ENCODE data around the gene EXOC6B. TPM values are rescaled to one million over a fixed set of nuclear protein-coding genes. Genes with fewer than 3 reads are reported as not detected.

Gene EXOC6B
- total RNA-seq, 1 donor from 2014 or later: 45.6 TPM

DNA sequence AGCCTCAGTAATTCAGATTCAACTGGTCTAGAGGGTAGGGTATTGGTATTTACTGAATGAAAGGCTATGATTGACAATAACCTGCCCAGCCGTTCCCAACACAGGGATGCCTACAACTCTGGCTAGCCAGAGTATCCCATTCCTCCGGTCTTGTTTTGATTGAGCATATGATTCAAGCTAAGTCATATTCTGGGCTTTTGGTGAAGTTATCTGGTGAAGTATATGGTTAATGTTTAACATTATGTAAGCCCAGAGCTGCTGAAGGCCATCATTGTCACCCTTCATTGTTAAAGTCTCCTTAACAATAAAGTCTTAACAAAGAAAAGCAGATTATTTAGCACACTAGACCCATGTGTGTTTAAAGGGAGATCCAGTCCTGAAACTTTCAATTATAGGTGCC lies 152.6 kb downstream of the EXOC6B start:
- H3K9me3 Mint-ChIP-seq (ENCODE audit: unreplicated experiment): no peaks in the 10 kb centered on the region
- H3K4me1 Mint-ChIP-seq (ENCODE audit: unreplicated experiment): no peaks in the 10 kb centered on the region
- DNase-seq (ENCODE audit: low spot score): no peak
- H3K27ac Mint-ChIP-seq (ENCODE audit: unreplicated experiment): no peak overlapping the region
- H3K36me3 Mint-ChIP-seq (ENCODE audit: low read depth, unreplicated experiment): no peaks in the 10 kb centered on the region
- H3K27me3 Mint-ChIP-seq (ENCODE audit: unreplicated experiment): no peaks in the 10 kb centered on the region
- TF ChIP-seq, protein P1, sequence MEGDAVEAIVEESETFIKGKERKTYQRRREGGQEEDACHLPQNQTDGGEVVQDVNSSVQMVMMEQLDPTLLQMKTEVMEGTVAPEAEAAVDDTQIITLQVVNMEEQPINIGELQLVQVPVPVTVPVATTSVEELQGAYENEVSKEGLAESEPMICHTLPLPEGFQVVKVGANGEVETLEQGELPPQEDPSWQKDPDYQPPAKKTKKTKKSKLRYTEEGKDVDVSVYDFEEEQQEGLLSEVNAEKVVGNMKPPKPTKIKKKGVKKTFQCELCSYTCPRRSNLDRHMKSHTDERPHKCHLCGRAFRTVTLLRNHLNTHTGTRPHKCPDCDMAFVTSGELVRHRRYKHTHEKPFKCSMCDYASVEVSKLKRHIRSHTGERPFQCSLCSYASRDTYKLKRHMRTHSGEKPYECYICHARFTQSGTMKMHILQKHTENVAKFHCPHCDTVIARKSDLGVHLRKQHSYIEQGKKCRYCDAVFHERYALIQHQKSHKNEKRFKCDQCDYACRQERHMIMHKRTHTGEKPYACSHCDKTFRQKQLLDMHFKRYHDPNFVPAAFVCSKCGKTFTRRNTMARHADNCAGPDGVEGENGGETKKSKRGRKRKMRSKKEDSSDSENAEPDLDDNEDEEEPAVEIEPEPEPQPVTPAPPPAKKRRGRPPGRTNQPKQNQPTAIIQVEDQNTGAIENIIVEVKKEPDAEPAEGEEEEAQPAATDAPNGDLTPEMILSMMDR (IDR thresholded peaks at IDR 0.05; ENCODE audit: unreplicated experiment): no peak
- no peak overlapping the region for H3K4me3 Mint-ChIP-seq (ENCODE audit: unreplicated experiment)

DNA sequence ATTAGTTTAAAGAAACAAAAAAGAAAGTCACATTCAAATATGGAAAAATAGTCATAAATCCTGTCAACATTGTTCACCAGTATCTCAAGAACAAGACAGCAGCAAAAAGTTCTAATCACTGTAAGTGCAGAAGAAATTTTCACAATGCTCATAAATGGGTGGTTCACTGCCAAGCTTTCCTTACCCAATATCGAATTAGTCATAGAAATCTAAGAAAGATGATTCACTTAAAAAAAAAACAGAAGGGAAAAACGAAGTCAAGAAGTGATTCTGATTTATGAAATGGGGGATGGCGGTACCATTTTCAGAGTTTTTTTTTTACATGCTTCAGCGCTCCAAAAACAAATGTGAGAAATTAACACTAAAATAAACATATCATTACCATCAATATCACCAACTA lies 156.7 kb downstream of the EXOC6B start:
- Mint-ChIP-seq H3K36me3 (ENCODE audit: low read depth, unreplicated experiment) (peaks cover 11% of the 10 kb centered on the region), H3K27ac (ENCODE audit: unreplicated experiment) (no peak overlapping the region), H3K4me1 (ENCODE audit: unreplicated experiment) (no peaks in the 10 kb centered on the region), H3K27me3 (ENCODE audit: unreplicated experiment) (peaks cover under 1% of the 10 kb centered on the region), H3K4me3 (ENCODE audit: unreplicated experiment) (no peak overlapping the region), H3K9me3 (ENCODE audit: unreplicated experiment) (no peaks in the 10 kb centered on the region)
- DNase-seq (ENCODE audit: low spot score): no peak
- TF ChIP-seq, protein P1 (IDR thresholded peaks at IDR 0.05; ENCODE audit: unreplicated experiment): no peak

DNA sequence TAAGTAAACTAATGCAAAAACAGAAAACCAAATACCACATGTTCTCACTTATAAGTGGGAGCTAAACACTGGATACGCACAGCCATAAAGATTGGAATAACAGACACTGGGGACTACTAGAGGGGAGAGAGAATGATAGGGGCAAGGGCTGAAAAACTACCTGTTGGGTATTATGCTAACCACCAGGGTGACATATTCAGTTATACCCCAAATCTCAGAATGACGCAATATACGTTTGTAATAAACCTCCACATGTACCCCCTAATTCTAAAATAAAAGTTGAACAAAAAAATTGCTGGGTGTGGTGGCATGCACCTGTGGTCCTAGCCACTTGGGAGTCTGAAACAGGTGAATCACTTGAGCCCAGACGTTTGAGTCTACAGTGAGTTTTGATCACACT lies 157.2 kb downstream of the EXOC6B start:
- Mint-ChIP-seq H3K27me3 (ENCODE audit: unreplicated experiment) (peaks cover 4% of the 10 kb centered on the region), H3K36me3 (ENCODE audit: low read depth, unreplicated experiment) (peaks cover 16% of the 10 kb centered on the region), H3K4me3 (ENCODE audit: unreplicated experiment) (no peak overlapping the region), H3K27ac (ENCODE audit: unreplicated experiment) (no peak overlapping the region), H3K9me3 (ENCODE audit: unreplicated experiment) (no peaks in the 10 kb centered on the region), H3K4me1 (ENCODE audit: unreplicated experiment) (no peaks in the 10 kb centered on the region)
- TF ChIP-seq, protein P1 (IDR thresholded peaks at IDR 0.05; ENCODE audit: unreplicated experiment): no peak
- DNase-seq (ENCODE audit: low spot score): no peak

DNA sequence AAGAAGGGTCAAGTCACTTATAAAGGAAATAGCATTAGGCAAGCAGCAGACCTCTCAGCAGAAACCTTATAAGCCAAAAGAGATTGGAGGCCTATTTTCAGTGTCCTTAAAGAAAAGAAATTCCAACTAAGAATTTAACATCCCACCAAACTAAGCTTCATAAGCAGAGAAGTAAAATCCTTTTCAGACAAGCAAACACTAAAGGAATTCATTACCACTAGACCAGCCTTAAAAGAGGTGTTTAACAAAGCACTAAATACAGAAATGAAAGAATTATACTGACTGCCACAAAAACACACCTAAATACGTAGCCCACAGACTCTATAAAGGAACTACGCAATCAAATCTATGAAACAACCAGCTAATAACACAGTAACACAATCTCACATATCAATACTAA lies 160.4 kb downstream of the EXOC6B start:
- TF ChIP-seq, protein P1 (IDR thresholded peaks at IDR 0.05; ENCODE audit: unreplicated experiment): no peak
- peaks cover 4% of the 10 kb centered on the region for H3K27me3 Mint-ChIP-seq (ENCODE audit: unreplicated experiment)
- no peaks in the 10 kb centered on the region for H3K9me3 Mint-ChIP-seq (ENCODE audit: unreplicated experiment)
- H3K27ac Mint-ChIP-seq (ENCODE audit: unreplicated experiment): no peak overlapping the region
- DNase-seq (ENCODE audit: low spot score): no peak
- H3K36me3 Mint-ChIP-seq (ENCODE audit: low read depth, unreplicated experiment): peaks cover 16% of the 10 kb centered on the region
- H3K4me3 Mint-ChIP-seq (ENCODE audit: unreplicated experiment): no peak overlapping the region
- H3K4me1 Mint-ChIP-seq (ENCODE audit: unreplicated experiment): no peaks in the 10 kb centered on the region

DNA sequence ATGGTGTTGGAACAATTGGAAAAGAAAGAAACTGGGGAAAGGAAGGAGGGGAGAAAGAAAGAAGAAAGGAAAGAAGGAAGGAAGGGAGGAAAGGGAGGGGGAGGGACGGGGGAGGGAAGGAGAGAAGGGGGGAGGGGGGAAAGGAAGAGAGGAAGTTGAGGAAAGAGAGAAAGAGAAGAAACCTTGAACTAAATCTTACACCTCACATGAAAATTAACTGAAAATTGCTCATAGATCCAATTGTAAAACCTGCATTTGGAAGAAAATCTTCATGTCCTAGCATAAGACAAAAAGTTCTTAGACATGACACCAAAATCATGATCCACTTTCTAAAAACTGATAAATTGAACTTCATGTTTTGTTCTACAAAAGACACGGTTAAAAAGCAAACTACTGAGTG lies 163.8 kb downstream of the EXOC6B start:
- no peak overlapping the region for H3K4me3 Mint-ChIP-seq (ENCODE audit: unreplicated experiment)
- no peak for DNase-seq (ENCODE audit: low spot score)
- peaks cover 9% of the 10 kb centered on the region for H3K36me3 Mint-ChIP-seq (ENCODE audit: low read depth, unreplicated experiment)
- H3K9me3 Mint-ChIP-seq (ENCODE audit: unreplicated experiment): no peaks in the 10 kb centered on the region
- no peak overlapping the region for H3K27ac Mint-ChIP-seq (ENCODE audit: unreplicated experiment)
- TF ChIP-seq, protein P1 (IDR thresholded peaks at IDR 0.05; ENCODE audit: unreplicated experiment): no peak
- no peaks in the 10 kb centered on the region for H3K4me1 Mint-ChIP-seq (ENCODE audit: unreplicated experiment)
- H3K27me3 Mint-ChIP-seq (ENCODE audit: unreplicated experiment): peaks cover 4% of the 10 kb centered on the region
